Measurements from ENCODE around the gene PRKACB.
"Not testable (repeated sequence)": the region's sequence is repeated elsewhere in the genome, so short reads cannot be mapped to it uniquely, and the experiment has no call there.

PRKACB gene

DNA sequence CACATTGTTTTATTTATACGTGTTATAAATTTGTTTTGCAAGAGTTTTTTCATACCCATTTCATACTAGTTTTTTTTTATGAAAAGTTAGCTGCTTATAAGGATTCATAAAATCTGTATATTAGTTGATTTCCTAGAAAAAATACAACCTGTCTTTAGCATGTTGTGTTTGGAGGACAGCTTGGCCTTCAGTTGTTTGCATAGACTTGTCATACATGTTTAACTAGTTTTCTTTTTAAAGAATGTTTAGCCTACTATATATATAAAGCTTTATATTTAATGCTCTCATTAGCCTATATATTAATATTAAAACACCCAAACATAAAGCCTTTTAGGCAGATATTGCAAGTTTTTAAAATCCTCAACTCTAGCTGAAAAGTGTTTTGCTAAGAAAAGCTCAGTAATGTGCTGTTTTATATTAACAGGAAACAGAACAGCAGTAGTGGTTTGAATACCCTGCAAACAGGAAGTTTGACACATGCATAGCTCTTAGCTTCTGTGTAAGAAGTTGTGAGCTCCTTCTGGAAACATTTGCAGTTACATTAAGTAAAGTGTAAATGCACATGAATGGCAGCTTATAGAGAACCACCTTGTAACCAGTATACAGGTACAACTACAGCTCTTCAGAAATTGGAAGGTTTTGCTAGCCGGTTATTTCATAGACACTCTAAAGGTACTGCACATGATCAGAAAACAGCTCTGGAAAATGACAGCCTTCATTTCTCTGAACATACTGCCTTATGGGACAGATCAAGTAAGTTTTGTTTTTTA, at the start of gene PRKACB:
TSS of gene PRKACB (plus strand) at position 476 of the 770 bp plus-strand sequence. CDS start at position 567, 91 bp downstream.
- DNase-seq = peak in 3 of 6 experiments; percentile 57 to 78 (median 68)

DNA sequence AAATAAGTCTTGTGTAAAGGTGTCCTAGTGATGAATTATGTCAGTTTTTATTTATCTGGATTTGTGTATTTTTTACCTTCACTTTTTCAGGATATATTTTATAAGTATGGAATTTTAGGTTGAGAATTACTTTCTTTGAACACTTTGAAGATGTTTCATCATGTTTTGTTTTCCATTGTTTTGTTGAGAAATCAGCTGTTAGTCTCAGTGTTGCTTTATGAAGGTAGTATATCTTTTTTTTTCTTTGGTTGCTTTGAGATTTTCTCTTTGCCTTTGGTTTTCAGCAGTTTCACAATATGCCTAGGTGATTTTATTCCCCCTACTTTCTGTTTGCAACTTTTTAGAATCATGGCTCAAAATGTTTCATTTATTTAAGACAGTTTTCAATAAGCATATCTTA, 48.8 kb upstream of the PRKACB start:
- DNase-seq = no peak

DNA sequence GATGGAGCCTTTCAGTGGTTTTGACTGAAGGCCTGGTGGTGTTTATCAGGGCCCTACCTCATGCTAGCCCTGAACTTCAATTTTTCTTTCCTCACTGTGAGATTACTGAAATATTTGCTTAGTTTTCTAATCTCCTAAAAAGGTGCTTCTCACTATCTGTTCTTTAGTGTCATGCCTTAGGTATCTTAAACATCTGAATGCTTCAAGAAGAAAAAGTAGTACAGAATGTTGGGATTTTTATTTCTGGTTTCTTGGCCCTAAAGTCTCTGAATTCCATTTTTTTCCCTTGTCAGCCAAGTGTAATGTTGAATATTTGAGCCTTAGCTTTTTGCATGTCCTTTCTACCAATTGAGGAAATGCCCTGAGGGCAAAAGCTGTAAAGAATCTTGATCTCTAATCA, 47.9 kb upstream of the PRKACB start:
- DNase-seq = no peak

DNA sequence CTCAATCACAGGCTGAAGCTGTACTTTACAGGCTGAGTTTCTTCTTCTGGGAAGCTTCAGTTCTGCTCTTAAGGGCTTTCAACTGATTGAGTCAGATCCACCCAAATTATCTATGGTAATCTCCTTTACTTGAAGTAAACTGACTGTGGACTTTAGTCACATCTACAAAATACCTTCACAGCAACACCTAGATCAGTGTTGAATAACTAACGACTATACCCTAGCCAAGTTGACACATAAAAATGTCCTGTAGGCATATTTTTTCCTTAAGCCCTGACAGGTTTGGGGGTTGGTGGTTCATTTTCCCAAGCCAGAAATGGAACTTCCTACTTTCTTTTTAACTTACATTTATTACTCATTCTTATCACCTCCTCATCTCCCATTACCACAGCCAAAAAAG, 42.9 kb upstream of the PRKACB start:
- DNase-seq = no peak

DNA sequence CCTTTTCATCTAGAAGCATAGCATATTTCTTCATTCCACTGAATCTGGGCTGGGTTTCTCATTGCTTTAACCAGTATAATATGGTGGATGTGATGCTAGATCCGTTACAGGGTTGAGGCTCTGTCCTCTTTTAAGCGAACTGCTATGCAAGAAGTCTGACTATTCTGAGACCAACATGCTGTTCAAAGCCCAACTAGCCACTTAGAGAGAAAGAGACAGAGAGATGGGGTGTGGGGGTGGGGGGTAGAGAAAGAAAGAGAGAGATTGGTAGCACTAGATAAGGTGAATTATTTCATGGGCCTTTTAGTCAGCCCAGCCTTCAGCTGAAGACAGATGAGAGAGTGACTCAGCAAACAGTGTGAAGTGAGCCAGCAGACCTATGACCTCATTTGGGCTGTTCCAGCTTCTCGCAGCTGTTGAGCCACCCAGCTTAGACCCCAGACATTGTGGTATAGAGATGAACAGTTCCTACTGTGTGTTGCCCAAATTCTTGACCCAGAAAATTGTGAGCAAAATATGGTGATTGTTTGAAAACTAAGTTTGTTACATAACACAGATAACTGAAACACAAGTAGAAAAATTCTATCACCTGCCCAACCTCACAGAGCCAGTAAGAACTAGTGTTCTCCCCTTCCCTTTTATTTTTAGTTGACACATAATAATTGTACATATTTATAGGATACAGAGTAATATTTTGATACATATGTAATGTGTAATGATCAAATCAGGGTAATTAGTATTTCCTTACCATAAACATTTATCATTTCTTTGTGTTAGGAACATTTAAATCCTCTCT, 40.7 kb upstream of the PRKACB start:
- DNase-seq = no peak

DNA sequence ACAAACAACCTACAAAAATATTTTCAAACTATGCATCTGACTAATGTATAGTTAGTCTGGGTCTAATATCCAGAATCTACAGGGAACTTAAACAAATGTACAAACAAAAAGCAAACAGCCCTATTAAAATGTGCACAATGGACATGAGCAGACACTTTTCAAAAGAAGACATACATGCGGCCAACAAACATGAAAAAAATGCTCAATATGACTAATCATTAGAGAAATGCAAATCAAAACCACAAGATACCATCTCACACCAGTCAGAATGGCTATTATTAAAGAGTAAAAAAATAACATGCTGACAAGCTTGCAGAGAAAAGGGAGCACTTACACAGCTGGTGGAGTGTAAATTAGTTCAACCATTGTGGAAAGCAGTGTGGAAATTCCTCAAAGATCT, 36.5 kb upstream of the PRKACB start:
- not testable (repeated sequence) for DNase-seq

DNA sequence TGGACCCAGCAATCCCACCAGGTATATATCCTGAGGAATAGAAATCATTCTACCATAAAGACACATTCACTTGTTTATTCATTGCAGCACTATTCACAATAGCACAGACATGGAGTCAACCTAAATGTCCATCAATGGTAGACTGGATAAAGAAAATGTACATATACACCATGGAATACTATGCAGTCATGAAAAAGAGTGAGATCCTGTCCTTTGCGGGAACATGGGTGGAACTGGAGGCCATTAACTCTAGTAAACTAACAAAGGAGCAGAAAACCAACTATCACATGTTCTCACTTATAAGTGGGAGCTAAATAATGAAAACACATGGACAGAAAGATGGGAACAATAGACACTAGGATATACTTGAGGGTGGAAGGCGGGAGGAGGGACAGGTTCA, 36.1 kb upstream of the PRKACB start:
- DNase-seq = no peak

DNA sequence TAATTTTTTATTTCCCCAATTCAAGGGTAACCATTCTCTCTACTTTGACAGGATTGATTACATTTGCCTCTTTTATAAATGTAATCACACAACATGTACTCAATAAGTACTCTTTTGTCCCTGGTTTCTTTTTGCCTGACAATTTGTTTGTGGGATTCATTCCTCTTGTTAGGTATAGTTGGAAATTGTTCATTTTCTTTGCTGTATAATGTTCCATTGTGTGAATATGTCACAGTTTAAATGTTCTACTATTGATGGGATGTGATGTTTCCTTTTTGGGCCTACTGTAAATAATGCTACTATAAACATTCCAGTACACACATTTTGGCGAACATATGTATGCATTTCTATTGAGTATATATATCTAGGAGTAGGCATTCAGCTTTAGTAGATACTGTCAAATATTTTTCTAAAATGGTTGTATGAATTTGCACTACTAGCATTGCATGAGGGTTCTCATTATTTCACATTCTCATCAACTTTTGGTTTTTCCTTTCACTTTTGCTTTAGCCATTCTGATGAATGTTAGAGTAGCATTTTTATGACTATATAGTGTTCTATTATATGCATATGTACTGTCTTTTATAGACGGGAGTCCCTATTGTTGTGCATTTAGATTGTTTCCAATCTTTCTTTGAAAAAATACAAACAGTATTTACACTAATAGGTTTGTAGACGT, 35.0 kb upstream of the PRKACB start:
- DNase-seq = no peak

DNA sequence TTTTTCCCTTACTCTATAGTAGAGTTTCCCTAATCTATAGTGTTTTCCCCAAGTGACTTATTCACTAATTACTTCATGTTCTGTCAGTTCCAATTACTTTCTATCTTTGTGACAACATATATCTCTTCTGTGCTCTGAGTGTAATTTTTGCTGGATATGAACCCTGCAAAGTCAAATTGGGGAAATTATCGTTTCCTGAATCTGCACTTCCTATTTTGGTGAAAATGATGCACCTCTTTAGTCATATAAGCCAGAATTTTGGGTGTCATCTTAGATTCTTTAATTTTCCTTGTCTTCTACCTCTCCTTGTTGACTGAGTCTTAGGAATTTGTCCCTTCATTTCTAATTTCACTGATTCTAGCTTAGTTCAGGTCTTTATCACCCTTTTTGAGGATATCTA, 33.4 kb upstream of the PRKACB start:
- no peak for DNase-seq

DNA sequence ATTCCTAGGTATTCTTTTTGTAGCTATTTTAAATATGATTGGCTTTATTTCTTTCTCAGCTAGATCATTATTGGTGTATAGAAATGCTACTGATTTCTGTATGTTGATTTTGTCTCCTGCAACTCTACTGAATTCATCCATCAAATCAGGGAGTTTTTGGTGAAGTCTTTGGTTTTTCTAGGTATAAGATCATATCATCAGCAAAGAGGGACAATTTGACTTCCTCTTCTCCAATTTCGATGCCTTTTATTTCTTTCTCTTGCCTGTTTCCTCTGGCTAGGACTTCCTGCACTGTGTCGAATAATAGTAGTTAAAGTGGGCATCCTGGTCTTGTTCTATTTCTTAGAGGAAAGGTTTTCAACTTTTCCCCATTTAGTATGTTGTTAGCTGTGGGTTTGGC, 27.5 kb upstream of the PRKACB start:
- no peak for DNase-seq

DNA sequence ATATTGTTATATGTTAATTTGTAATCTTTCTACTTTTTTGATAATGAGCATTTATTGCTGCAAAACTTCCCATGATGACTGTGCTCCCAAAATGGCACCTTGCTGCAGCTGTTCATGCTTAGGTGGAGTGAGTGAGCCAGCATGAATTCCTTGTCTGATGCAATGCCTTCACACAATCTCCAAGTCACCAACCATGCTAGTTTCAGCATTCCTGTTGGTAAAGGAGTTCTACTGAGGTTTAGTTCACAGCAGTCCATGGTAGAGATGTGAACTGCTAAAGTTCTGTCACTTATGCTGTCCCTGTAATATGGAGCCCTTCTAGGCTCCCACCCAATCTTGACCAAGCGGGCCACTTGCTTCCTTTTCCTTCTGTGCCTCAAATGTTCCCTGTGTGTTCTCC, 26.2 kb upstream of the PRKACB start:
- DNase-seq = no peak

DNA sequence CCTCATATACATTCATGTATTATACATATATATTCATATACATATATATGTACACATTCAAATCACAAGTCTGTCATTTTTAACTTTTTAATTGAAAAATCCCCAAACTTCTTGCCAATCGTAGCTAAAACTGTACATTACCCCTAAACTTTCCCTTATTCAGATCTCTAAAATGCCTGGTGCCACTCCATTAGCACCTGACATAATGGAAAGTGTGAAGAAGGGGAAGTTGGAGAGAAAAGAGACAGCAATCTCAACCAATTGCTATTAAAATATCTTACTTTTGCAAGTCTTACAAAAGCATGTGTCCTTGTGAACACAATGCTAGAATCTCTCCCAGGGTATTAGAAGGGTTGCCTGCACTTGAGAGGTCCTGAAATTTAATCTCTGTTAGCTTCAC, 22.7 kb upstream of the PRKACB start:
- DNase-seq = no peak

DNA sequence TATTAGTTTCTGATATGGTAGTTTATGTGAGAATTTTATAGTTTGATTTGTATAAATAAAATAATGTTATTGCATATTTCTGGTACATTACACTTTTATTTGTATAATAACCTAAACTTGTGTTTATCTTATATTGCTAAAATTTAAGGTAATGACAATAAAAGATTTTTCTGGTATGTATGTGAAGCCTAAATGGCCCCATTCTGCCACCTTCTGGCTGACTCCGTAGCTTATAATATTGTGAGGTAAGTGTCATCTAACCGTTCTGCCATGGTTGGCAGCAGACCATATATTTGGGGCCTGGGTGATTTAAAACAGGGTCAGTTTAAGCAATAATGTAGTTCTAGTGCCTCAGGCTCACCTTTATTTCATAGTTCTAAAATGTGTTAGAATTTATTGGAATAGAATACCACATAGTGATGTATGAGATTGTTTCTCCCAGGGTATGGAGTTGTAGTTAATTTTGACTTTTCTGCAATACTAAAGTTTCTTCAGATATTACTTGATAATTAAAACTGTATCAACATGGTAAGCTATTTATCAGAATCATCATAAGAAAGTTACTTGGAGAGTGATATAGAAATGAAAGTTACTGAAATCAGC, 21.2 kb upstream of the PRKACB start:
- peak in 5 of 6 experiments; percentile 15 to 53 (median 21) for DNase-seq

DNA sequence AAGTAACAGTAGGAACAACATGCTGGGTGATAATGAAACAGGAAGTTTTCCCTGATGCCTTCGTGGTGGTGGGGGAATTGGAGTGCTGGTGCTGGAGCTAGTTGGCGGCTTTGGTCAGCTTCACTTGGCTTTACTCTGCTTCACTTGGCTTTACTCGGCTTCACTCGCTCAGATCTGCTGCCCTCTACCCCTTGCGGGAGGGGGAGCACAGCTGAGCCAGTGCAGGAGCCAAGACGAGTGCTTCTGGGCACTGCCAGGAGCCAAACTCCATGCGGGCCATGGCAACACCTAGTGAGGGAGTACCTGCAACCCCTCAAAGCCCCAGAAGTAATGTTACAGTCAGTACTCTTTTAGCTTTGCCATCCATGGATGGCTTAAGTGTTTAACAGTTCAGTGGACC, 10.6 kb upstream of the PRKACB start:
- no peak for DNase-seq

DNA sequence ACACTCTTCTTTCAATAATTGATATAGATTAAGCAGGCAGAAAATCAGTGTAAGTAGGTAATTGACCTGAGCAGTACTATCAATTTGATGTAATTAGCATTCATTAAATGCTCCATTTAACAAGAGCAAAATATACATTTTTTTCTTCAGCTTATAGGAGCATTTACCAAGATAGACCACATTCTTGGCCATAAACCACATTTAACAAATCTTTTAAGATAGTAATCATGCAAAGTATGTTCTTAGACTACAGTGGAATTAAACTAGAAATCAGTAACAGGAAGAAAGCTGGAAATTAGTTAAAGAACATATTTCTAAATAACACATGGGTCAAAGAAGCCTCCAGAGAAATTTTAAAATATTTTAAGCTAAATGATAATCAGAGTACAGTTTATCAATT, 8.7 kb upstream of the PRKACB start:
- no peak for DNase-seq

DNA sequence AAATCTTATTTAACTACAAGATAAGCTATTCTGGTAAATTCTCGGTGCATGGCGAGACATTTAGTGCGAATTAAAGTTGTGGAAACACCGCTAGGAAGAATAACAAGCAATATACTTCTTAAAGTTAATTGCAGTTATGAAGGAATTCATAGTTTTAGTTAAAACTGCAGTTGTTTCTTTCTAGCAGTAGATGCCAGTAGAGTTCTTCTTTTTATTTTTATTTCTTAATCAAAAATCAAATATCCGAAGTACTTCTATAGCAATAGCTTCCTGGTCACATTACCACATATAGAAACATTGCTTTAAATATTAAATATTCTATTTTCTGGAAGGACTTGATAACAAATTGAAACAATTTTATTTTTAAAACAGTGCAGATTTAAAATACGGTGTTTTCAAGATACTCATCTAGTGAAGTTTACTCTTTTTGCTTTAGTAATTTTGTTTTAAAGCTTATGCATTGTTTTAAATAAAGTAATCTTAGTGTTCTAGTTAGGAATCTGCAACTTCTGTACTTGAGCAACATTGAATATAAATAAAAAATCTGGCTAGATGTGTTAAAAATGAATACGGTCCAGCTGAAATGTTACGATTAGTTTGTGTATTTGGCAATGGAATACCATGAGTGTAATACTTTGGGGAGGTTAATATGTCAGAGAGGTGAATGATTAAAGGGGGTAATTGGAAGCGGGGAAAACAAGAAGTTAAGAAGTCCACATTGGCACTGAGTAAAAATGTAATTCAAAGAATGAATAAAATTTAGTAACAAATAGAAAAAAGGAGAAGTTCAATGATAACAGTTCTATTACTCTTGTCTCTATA, 2.7 kb upstream of the PRKACB start:
- peak in 3 of 6 experiments; percentile 23 to 51 (median 34) for DNase-seq

DNA sequence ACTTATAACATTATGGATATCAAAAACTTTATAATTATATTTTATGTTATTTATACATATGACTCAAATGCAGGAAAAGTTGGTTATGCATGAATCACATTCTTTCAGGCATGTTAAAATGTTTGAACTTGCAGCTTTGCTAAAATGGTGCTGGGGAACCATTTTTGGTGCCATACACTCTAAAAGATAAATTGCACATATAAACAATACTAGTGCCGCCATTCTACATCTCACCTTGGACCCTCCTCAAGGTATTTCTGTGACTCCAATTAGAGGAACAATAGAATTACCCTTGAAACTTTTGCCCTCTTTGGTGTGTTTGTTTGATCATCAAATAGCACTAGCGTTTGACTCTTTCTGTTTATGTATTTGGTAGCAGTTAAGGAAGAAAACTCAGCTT, 997 bp downstream of the PRKACB start:
- DNase-seq = peak in 4 of 6 experiments; percentile 5 to 63 (median 37)

DNA sequence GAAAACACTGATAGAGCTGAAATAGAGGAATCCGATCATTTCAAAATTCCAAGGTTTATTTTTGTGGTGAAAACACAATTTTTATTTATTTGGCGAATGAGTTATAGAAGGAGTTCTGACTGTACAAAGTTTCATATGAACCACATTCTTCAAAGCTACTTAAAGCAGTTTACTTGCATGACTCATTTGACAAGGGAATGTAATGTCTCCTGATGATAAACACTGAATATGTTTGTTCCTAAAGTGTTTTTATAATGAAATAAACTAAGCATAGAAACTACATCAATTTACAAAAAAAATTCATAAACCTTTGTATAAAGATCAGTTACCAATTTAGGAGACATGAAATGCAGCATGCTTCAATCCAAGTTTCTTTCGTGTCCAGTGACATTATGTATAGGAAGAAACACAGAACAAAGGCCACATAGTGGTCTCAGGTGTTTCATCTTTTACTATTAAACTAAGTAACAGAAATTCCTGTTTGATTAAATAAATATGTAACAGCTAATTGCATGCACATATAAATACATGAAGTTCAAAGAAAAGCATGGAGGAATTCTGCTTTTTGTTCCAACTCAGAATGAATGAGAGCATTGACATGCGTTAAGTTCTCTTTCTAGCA, 2.5 kb downstream of the PRKACB start:
- peak in 1 of 6 experiments; percentile 6 for DNase-seq

DNA sequence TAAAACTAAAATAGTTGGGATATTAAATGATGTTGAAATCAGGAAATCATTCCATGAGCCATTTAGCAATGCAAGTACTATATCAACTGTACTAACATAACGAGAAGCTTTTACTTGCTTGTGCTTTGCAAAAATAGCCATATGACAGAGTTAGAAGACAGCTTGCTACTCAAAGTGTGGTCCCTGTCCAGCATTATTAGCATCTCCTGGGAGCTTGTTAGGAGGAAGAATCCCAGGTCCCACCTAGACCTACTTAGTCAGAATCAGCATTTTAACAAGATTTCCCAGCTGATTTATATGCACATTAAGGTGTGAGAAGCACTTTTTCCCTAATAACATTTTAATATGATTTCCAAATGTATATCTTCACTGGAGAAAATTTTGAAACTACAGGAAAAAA, 4.7 kb downstream of the PRKACB start:
- no peak for DNase-seq

DNA sequence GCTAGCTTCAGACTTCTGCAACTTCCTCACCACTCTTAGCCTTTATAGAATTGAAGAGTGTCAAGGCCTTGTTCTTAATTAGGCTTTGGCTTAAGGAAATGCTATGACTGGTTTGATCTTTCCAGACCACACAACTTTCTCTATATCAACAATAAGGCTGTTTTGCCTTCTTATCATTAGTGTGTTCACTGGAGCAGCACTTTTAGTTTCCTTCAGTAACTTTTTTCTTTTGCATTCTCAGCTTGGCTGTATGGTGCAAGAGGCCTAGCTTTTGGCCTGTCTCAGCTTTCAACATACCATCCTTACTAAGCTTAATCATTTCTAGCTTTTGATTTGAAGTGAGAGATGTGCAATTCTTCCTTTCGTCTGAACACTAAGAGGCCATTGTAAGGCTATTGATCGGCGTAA, 8.6 kb downstream of the PRKACB start:
- no peak for DNase-seq

DNA sequence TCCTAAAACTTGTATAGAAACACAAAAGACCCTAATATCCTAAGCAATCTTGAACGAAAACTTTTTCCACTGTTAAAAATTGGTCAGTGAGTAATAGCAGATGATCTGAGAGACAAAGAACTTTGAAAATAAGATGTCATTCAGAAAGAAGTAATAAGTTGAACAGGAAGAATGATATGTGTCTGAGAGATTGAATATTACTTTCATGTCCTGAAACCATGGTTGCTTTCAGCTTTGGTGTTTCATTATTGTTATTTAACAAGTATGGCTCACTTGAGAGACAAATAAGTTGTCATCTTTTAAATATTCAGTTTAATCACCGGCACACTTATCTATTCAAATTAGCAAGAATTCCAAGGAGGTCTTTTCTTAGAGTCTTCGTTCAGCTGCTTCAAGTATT, 11.4 kb downstream of the PRKACB start:
- DNase-seq = no peak

DNA sequence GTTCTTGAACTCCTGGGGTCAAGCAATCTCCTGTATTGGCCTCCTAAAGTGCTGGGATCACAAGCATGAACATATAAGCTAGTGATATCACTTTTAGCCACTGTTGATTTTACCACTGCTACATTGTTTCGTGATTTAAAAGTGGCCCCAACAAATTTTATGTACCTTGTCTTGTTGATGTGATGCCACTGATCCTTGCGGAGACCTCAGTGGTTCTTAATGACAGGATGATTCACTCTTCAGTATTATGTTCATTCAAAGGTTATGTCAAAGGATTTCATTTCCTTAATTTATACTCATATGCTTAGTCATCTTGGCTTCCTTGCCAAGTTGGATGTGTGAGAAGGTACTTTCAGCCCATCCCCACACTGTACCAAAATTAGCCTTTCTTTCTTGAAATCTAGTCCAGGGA, 12.1 kb downstream of the PRKACB start:
- DNase-seq = no peak
